Stimulated activated CD8-positive, alpha-beta memory T cell treated with anti-CD3 and anti-CD28 coated beads, Interleukin-2, amount 100 ng/mL, for 48 hours (primary cell): Measurements from ENCODE around the gene TCF7.

Experiments
- DNase-seq, 2 donors: peaks; one replicate each; pipeline ENCODE4 v3.0.0-alpha.2; 2020; ENCODE audit warnings: low read depth in 2 of 2

The TCF7 gene

DNA sequence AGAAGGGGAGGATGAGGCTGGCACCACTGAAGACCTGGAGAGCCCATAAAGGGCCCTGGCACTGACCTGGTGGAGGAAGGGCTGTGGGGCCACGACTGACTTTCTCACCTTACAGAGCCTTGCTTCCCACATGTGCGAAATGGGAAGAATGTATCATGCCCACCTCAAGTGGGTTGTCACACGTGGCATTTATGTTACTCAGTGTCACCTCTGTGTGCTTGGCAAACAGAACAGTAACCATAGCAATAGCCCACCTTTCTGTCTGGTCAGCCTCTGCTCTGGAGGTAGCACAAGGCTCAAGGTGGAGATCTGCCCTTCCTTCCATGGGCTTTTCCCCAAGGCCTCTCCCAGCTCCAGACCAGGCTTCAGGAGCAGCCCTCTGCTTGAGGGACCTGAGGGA is 16.7 kb downstream of the TCF7 start:
- no peak for DNase-seq

DNA sequence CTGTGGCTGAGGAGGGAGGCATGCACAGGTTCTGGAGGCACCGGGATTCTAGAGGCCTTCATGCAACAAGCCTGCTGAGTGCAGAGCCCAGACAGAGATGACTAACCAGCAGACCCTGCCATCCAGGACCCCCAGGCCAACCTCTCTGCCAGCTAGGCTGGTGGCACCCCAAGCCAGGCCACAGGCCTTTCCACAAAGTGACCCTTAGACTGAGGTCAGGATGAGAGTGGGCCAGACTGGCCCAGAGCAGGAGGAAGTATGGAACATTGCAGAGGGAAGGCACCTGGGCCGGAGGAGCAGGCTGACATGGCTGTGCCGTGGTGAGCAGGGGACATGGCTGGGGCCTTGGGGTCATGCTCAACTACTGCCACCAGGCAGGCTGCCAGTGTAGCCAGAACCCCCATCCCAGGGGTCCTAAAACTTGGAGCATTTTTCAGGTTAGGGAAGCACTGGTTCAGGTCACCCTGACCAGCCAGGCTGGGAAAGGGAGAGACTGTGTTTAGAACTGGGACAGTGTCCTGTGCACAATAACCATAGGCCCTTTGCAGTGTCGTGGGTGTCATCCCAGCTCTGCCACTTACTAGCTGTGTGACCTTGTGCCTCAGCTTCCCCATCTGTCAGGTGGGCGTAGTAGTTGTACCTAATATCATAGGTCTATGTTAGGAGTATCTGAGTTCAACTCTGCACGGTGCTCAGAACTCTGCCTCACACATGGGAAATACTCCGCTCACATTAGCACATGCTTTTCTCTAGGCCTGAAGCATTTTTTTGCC is 17.3 kb downstream of the TCF7 start:
- DNase-seq = no peak

- DNase-seq = peak; percentile 66 to 73
These were observed 18.1 kb downstream of the TCF7 start for GRCh38 chr5:134132372-134133187.

- no peak for DNase-seq
These were observed 18.9 kb downstream of the TCF7 start for GRCh38 chr5:134133188-134133994.

- DNase-seq = no peak
These were observed 19.6 kb downstream of the TCF7 start for GRCh38 chr5:134133995-134134541.

DNA sequence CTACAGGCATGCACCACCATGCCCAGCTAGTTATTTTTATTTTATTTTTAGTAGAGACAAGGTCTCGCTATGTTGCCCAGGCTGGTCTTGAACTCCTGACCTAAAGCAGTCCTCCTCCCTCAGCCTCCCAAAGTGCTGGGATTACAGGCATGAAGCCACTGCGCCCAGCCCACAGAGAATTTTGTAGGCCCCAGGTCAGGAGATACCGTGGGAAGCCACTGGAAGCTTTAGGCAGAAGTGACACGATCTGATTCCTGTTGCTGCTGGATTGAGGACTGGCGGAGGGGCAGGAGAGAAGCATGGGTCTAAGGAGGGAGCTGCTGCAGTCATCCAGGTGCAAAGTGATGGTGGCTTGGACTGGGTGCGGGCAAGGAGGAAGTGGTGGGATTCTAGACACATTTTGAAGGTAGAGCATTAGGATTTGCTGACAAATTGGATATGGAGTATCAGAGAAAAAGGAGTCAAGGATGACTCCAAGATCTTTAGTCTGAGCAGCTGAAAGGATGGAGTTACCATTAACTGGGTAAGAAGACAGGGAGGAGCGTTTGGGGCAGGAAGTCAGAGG is 20.7 kb downstream of the TCF7 start:
- no peak for DNase-seq

GRCh38 chr5:134136221-134136631 is 21.7 kb downstream of the TCF7 start:
- no peak for DNase-seq

DNA sequence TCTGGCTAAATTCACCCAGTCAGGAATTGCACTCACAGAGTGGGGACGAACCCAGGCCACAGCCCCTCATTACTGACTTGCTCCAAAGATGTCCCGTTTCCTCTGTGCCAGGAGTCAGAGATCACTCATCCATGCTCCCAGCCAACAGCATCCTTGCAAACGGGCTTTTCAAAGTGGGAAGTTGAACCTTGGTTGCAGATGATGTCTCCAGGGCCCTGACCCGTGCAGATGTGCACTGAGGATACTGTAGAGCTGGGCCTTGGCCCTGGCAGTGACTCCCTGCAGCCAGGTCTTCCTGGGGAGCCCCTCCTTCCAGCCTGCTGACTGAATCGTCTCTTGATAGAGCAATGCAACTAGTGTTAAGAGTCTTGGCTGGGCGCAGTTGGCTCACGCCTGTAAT is 22.3 kb downstream of the TCF7 start:
- DNase-seq = no peak

DNA sequence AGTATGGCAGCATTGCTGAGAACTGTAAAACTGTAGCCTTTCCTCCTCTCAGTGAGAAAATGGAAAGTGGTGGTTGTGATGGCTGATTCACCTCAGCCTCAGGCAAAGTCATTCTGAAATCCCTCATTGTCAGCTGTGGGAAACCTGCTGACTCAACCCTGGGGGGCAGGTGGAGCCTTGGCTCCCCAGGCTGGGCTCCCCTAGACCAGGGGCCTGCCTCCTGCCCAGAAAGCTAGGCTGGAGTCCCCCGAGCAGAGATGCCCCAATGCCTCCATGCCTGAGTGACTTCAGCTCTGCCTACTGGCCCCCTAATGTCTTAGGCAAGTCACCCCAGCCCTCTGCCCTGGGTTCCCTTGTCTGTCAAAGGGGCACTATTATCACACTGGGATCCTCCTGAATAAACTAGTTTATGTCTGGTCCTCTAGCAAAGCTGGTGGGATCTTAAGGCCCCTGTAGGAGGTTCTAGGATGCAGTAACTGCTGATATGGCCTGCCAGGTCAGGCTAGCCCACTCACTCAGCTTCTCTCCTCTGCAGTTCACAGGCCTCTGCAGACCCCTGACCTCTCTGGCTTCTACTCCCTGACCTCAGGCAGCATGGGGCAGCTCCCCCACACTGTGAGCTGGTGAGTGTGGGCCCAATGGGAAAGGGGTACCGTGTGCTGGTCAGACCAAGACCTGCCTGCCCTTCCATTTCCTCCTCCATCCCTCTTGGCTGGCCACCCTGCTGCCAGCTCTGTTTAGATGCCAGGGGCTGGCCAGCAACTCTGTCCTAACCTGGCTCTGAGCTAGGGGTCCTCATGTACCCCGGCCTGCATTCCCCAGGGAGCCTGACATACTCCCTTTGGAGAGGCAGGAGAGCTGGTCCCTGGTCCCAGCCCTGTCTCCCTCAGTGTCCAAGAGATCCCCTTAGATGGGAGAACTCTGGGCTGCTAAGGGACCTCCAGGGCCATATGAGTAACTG is 24.2 kb downstream of the TCF7 start:
- peak; percentile 58 to 62 for DNase-seq

DNA sequence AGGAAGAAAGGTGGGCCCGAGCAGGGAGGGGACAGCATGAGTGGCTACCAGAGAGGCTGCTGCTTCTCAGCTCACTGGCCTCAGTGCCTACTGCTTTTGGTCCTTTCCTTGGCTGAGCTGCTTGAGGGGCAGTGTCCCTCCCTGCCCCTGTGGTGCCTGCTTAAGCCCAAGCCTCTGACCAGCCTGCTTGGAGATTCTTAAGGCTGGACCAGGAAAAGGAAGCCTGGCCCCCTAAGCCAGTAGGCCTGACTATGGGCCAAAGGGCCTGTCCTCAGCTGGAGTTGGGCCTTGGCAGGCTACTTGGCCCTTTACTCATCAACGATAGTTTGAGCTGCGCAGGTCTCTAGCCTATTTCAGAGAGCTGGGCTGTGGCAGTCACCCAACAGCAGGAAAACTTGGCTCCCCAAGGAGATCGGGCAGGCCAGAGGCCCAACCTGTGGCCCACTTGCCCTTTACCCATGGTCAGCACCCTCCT is 24.9 kb downstream of the TCF7 start:
- DNase-seq = no peak

- DNase-seq = no peak
These were observed 25.5 kb downstream of the TCF7 start for GRCh38 chr5:134139891-134140469.

- DNase-seq = peak in 1 of 2 donors; percentile 55
These were observed 26.2 kb downstream of the TCF7 start for GRCh38 chr5:134140530-134141201.

GRCh38 chr5:134141331-134142050 is 27.0 kb downstream of the TCF7 start:
- no peak for DNase-seq

GRCh38 chr5:134142052-134142451 is 27.6 kb downstream of the TCF7 start:
- DNase-seq = no peak

GRCh38 chr5:134142806-134143205 is 28.3 kb downstream of the TCF7 start:
- DNase-seq = no peak

GRCh38 chr5:134143431-134143830 is 28.9 kb downstream of the TCF7 start:
- DNase-seq = no peak

DNA sequence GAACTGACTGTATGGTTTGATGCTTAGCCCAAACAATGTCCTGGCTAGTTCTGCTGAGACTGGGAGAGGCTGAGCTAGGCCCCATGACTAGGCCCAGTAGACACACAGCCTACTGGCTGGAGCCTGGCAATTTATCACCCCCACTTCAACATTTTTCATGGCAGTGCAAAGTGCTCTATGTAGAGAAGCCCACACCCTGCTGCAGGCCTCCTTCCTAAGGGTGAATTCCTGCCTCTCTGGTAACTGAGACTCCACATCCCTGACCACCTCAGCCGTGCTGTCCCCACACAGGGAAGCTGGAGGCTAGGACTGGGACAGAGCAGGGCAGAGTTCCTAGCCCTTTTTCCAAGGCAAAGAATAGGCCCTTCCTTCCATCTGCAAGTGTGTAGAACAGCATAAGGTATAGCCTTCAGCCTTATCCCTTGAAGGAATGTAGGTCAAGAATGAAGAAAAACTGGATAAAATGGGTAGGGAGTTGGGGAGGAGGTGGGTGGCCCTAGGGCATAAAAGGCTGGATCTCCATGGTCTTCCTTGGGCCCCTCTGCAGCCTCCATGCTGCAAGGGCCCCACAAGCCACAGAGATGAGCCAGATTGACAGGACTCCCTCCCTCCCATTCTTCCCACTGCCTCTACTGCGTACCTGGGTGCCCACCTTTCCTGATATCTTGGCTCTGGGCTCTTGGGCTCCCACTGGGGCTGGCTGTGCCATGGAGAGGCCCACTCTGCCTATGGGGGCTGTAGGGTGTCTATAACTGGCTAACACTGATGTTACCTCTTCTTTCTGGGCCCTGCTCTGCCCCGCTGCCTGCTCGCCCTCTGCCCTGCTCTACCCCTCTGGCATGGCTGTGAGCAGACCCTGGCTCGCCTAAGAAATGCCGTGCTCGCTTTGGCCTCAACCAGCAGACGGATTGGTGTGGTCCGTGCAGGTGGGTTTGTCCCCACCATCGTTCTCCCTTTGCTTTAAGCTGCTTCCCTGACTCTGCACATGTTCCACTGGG is 29.8 kb downstream of the TCF7 start:
- no peak for DNase-seq
